HCT116 (cell line): ENCODE results near the gene RSPO4. TPM values are rescaled to one million over a fixed set of nuclear protein-coding genes. Genes with fewer than 3 reads are reported as not detected.

Experiments used
- ATAC-seq: fragments of 200-7000 bp; cut with Tn5 transposase; 2 replicates; pipeline ENCODE4 v1.9.1; 2020; ENCODE audit warnings: mild to moderate bottlenecking, moderate library complexity
- BruUV-seq: library from RNA; stranded (reverse); fragments of 400-500 nt; replicated peaks from 2 replicates; lab custom pipeline; 2021; lab: Mats Ljungman, UMichigan
- CTCF ChIA-PET: fragments of 300-600 bp; sonication (Branson Sonifier 250); formaldehyde crosslinking; loops from one replicate; lab custom pipeline; 2021; ENCODE audit warnings: antibody characterized with exemption; lab: Charles Lee
- POLR2A ChIA-PET: fragments of 300-600, 350-600 bp; sonication (Branson Sonifier 250); formaldehyde crosslinking; loops from one replicate; lab custom pipeline; 2021; ENCODE audit warnings: antibody characterized with exemption; lab: Charles Lee
- RAD21 ChIA-PET, 2 experiments: fragments of 300-600 bp; sonication (Branson Sonifier 250); formaldehyde crosslinking; loops; one replicate each; lab custom pipeline; 2023; ENCODE audit warnings: low total read pairs in 2 of 2; ENCODE audit not compliant: uncharacterized antibody in 2 of 2, unreplicated experiment in 2 of 2, low non-redundant PET in 1 of 2; lab: Charles Lee
- DNase-seq: peaks from one replicate; pipeline ENCODE4 v3.0.0-alpha.2; 2010; ENCODE audit warnings: low read depth, low spot score
- H2AFZ ChIP-seq: fragments of 200-600 bp; shearing (Covaris generic), sonication (generic); 2 replicates; pipeline ENCODE4 v1.6.1; 2017; ENCODE audit warnings: low read depth, mixed run types, mixed read lengths, antibody characterized with exemption, low read length; ENCODE audit not compliant: poor library complexity, severe bottlenecking
- H3K27ac ChIP-seq: 2 replicates; pipeline ENCODE4 v1.5.1; 2012; ENCODE audit warnings: low read depth, low read length
- H3K27me3 ChIP-seq: fragments of 200-600 bp; sonication (generic); 2 replicates; pipeline ENCODE4 v1.6.1; 2016; ENCODE audit warnings: mixed run types, low read length, mixed read lengths; ENCODE audit not compliant: insufficient read depth
- H3K36me3 ChIP-seq, 2 experiments: fragments of 200-500 bp in 1 of 2; fragments of 200-600 bp in 1 of 2; sonication (Bioruptor generic) in 1 of 2; sonication (generic) in 1 of 2; 2 replicates each; pipeline versions ENCODE4 v1.5.1 to v1.6.1; 2014 to 2016; ENCODE audit warnings: low read length in 2 of 2, inconsistent platforms in 1 of 2, mixed read lengths in 1 of 2, mixed run types in 1 of 2; ENCODE audit not compliant: insufficient read depth in 2 of 2, control insufficient read depth in 1 of 2
- H3K4me1 ChIP-seq, 2 experiments: fragments of 200-600 bp in 1 of 2; sonication (generic) in 1 of 2; 2 replicates each; pipeline versions ENCODE4 v1.5.1 to v1.6.1; 2012 to 2017; ENCODE audit warnings: low read length in 2 of 2, inconsistent platforms in 1 of 2, mild to moderate bottlenecking in 1 of 2, mixed read lengths in 1 of 2, mixed run types in 1 of 2, moderate library complexity in 1 of 2; ENCODE audit not compliant: insufficient read depth in 2 of 2, control insufficient read depth in 1 of 2
- H3K4me2 ChIP-seq: fragments of 200-600 bp; sonication (generic); 2 replicates; pipeline ENCODE4 v1.6.1; 2017; ENCODE audit warnings: mixed run types, low read length, mixed read lengths
- H3K4me3 ChIP-seq, 2 experiments: fragments of 200-600 bp in 1 of 2; sonication (generic) in 1 of 2; replicated peaks in 1 of 2; 2 replicates each; pipeline ENCODE4 v1.5.1; 2011 to 2016; ENCODE audit warnings: low read length in 2 of 2, control low read depth in 1 of 2, low read depth in 1 of 2, mild to moderate bottlenecking in 1 of 2, mixed read lengths in 1 of 2, mixed run types in 1 of 2
- H3K79me2 ChIP-seq: fragments of 200-600 bp; sonication (generic); 2 replicates; pipeline ENCODE4 v1.6.1; 2017; ENCODE audit warnings: mild to moderate bottlenecking, mixed run types, low read length, moderate library complexity, mixed read lengths; ENCODE audit not compliant: insufficient read depth
- H3K9ac ChIP-seq: fragments of 200-600 bp; sonication (generic); 2 replicates; pipeline ENCODE4 v1.6.1; 2016; ENCODE audit warnings: low read length, mixed read lengths
- H3K9me2 ChIP-seq: fragments of 200-600 bp; sonication (generic), shearing (Covaris generic); 2 replicates; pipeline ENCODE4 v1.6.1; 2017; ENCODE audit warnings: mixed run types, mild to moderate bottlenecking, moderate library complexity; ENCODE audit not compliant: insufficient read depth
- H3K9me3 ChIP-seq, 2 experiments: fragments of 200-500 bp in 1 of 2; fragments of 200-600 bp in 1 of 2; sonication (Bioruptor generic) in 1 of 2; sonication (generic) in 1 of 2; 2 replicates each; pipeline ENCODE4 v1.6.1; 2014 to 2017; ENCODE audit warnings: low read length in 2 of 2, mixed read lengths in 2 of 2, inconsistent platforms in 1 of 2, low read depth in 1 of 2, mild to moderate bottlenecking in 1 of 2, mixed run types in 1 of 2, moderate library complexity in 1 of 2; ENCODE audit not compliant: control insufficient read depth in 1 of 2, insufficient read depth in 1 of 2
- H4K20me1 ChIP-seq: fragments of 200-600 bp; sonication (generic), shearing (Covaris generic); 2 replicates; pipeline ENCODE4 v1.6.1; 2017; ENCODE audit warnings: mixed run types, mild to moderate bottlenecking, moderate library complexity; ENCODE audit not compliant: insufficient read depth
- CBX3 ChIP-seq: IDR thresholded peaks from 2 replicates; pipeline ENCODE4 v1.6.1; 2012; ENCODE audit warnings: low read depth
- CEBPB ChIP-seq: IDR thresholded peaks from 2 replicates; pipeline ENCODE4 v1.6.1; 2012; ENCODE audit warnings: low read depth
- ELF1 ChIP-seq: IDR thresholded peaks from 2 replicates; pipeline ENCODE4 v1.6.1; 2012; ENCODE audit warnings: low read depth, borderline replicate concordance
- EZH2 ChIP-seq: fragments of 200-600 bp; sonication (generic); IDR thresholded peaks from 2 replicates; pipeline ENCODE4 v1.6.1; 2017; ENCODE audit warnings: antibody characterized with exemption, mixed run types
- EZH2phosphoT487 ChIP-seq: fragments of 200-600 bp; IDR thresholded peaks from 2 replicates; pipeline ENCODE4 v1.6.1; 2018; ENCODE audit warnings: antibody characterized with exemption, borderline replicate concordance
- MAX ChIP-seq: IDR thresholded peaks from 2 replicates; pipeline ENCODE4 v1.6.1; 2012
- POLR2A ChIP-seq: IDR thresholded peaks from 2 replicates; pipeline ENCODE4 v1.7.0; 2011; ENCODE audit warnings: borderline replicate concordance; ENCODE audit not compliant: insufficient read depth, insufficient read length; ENCODE audit errors: extremely low read depth
- RAD21 ChIP-seq: IDR thresholded peaks from 2 replicates; pipeline ENCODE4 v1.6.1; 2012; ENCODE audit warnings: low read depth, mild to moderate bottlenecking
- REST ChIP-seq: IDR thresholded peaks from 2 replicates; pipeline ENCODE4 v1.6.1; 2012; ENCODE audit warnings: low read depth
- SP1 ChIP-seq: IDR thresholded peaks from 2 replicates; pipeline ENCODE4 v1.6.1; 2012; ENCODE audit warnings: low read depth
- SRF ChIP-seq: IDR thresholded peaks from 2 replicates; pipeline ENCODE4 v1.6.1; 2012; ENCODE audit warnings: low read depth
- YY1 ChIP-seq: IDR thresholded peaks from 2 replicates; pipeline ENCODE4 v1.6.1; 2011; ENCODE audit warnings: low read length, low read depth, moderate library complexity, mild to moderate bottlenecking; ENCODE audit not compliant: insufficient replicate concordance; ENCODE audit errors: extremely low read depth
- ZFX ChIP-seq: fragments of 450-650 bp; IDR thresholded peaks from 2 replicates; pipeline ENCODE4 v1.6.1; 2017
- intact Hi-C: fragments of 100-400 bp; cut with micrococcal nuclease; formaldehyde crosslinking; loops from 2 replicates; pipeline ENCODE4 v1.10.0; 2022
- total RNA-seq: library from RNA; stranded (reverse); gene quantifications from one replicate; pipeline ENCODE4 v1.2.1, GENCODE V29; 2021; ENCODE audit not compliant: unreplicated experiment

RSPO4 gene
- total RNA-seq, 1 experiment from 2014 or later: 0.84 TPM

- Histone ChIP-seq H3K9me3 (no peaks in the 10 kb centered on the region), H3K9me2 (no peaks in the 10 kb centered on the region), H3K36me3 (no peaks in the 10 kb centered on the region), H3K4me3 (no peak overlapping the region), H4K20me1 (no peaks in the 10 kb centered on the region), H3K27ac (no peak overlapping the region), H3K27me3 (no peaks in the 10 kb centered on the region), H2AFZ (no peak overlapping the region), H3K9ac (no peak overlapping the region), H3K4me2 (no peak overlapping the region), H3K79me2 (no peaks in the 10 kb centered on the region), H3K4me1 (no peaks in the 10 kb centered on the region; a peak in 1 of 4 replicates)
- ChIA-PET CTCF (no interaction called here), RAD21 (no interaction called here), POLR2A (no interaction called here)
- no peak for ATAC-seq
- intact Hi-C loops: no loop called here
- DNase-seq: no peak
- BruUV-seq: no TSS peak
- TF ChIP-seq CEBPB (no peak), SRF (no peak), CBX3 (no peak), SP1 (no peak), REST (no peak), RAD21 (no peak), ELF1 (no peak), YY1 (no peak), POLR2A (no peak), EZH2 (no peak), ZFX (no peak), EZH2phosphoT487 (no peak), MAX (no peak)
Observed at GRCh38 chr20:914727-915498, 87.2 kb downstream of the RSPO4 start.
